HG03196 (cell line): ENCODE measurements around the gene SPEM2.

Experiments used
- ATAC-seq: cut with Tn5 transposase; IDR thresholded peaks from one replicate; pipeline ENCODE4 v1.9.1; 2021; ENCODE audit not compliant: unreplicated experiment

SPEM2 gene

DNA sequence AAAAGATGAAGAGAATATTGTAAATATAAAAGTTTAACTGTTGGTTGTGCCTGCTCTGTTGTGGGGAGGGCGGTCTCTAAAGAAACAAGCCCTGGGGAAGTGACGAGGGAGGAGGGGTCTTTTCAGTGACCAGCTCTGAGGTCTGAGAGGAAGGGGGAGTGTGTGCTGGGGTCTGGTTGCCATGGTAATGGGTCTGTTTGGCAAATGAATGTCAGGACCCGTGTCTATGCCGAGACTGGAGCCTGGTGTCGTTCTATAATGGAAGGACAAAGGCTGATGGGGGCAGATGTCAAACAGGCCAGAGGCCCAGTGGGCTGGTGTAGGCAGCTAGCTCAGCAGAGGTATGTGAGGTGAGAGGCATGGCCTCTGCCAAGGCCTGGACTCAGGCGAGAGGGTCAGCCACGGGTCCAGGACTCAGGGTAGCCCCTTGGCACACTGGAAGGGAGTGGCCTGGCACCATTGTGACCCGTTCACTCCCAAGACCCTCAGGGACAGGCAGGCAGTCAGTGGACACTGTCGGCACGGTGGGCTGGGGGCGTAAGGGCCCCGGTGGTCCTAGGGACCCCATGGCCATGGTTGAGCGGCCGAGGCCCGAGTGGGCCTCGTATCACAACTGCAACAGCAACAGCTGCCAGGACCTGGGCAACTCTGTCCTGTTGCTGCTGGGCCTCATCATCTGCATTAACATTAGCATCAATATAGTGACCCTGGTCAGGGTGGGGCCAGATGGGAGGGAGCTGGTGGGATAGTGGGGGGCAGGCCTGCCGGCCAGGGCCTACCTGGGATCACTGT lies 5.4 kb upstream of the SPEM2 start, which contains the start of gene SPEM1:
Gene SPEM1 (plus strand): TSS at position 506 of the 792 bp plus-strand sequence. CDS start 61 bp downstream, at position 567.
- no peak for ATAC-seq

DNA sequence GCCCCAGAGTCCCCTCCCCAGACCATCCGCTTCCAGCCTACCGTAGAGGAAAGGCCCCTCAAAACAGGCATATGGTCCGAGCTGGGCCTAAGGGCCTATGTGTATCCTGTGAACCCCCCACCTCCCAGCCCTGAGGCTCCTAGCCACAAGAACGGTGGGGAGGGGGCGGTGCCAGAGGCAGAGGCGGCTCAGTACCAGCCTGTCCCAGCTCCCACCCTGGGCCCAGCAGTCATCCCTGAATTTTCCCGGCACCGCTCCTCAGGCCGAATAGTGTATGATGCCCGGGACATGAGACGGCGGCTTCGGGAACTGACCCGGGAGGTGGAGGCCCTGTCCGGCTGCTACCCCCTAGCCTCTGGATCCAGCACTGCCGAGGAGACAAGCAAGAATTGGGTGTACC lies 4.2 kb upstream of the SPEM2 start:
- no peak for ATAC-seq

DNA sequence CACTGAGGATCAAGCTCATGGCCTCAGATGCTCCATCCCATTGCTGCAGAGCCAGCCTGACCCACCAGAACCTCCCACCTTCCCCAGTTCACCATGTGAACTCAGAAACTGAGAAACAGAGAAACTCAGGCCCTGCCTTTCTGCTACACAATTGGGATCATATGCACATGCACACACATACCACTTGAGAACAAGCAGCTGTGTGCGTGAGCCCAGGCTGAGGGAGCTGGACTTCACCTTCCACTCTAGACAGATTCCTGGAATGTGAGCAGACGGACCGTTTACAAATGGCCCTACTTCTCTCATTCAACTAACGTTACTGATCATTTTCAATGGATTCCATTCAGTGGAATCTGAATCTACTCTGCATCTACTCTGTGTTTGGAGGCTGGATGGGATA lies 1.7 kb upstream of the SPEM2 start:
- no peak for ATAC-seq

DNA sequence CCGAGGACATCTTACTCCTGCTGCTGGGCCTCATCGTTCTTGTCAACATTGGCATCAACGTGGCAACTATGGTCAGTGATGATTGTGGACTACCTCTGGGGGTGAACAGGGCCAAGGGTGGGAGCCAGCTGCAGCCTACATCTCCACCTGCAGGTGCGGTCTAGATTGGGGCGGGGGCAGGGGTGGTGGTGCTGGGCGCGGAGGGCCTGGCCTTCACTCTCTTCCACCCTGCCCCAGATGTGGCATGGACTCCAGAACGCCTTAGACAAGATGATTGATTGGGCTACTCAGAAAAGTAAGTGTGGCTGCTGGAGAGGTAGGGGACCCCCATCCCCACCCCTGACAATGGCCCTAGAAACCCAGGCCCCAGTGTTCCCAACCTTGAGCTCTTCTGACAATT lies 340 bp downstream of the SPEM2 start:
- ATAC-seq = no peak

DNA sequence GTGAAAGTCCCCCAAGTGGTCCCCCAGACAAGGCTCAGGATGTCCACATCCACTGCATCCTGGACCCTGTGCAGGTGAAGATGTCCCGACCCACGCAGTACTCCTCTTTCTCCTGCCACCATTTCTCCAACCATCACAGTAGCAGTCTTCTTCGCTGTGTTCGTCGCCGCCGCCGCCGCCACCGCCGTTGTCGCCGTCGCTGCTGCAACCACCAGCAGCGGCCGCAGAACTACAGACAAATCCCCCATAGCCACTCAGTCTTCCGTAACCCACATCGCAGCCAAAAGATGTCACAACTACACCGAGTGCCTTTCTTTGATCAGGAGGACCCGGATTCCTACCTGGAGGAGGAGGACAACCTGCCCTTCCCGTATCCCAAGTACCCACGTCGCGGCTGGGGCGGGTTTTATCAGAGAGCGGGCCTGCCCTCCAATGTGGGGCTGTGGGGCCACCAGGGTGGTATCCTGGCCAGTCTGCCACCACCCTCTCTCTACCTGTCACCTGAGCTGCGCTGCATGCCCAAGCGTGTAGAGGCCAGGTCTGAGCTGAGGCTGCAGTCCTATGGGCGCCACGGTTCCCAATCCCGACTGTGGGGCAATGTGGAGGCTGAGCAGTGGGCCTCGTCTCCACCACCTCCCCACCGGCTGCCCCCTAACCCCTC lies 917 bp downstream of the SPEM2 start:
- ATAC-seq = no peak

DNA sequence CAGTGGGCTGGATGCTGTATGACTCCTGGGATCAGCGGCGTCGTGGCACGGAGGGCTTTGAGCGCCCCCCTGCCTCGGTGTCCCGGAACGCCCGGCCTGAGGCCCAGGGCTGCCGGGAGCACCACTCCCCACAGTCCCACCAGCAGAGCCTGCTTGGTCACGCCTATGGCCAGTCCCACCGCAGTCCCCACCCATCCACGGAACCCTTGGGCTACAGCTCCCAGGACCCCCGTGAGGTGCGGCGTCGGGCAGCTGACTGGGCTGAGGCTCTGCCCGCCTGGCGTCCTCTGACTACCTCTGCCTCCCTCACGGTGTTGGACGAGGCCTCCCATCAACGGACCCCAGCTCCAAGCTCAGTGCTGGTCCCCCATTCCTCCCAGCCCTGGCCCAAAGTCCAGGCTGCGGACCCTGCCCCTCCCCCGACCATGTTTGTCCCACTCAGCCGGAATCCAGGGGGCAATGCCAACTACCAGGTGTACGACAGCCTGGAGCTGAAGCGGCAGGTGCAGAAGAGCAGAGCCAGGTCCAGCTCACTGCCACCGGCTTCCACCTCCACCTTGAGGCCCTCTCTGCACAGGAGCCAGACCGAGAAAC lies 1.6 kb downstream of the SPEM2 start:
- ATAC-seq = no peak

DNA sequence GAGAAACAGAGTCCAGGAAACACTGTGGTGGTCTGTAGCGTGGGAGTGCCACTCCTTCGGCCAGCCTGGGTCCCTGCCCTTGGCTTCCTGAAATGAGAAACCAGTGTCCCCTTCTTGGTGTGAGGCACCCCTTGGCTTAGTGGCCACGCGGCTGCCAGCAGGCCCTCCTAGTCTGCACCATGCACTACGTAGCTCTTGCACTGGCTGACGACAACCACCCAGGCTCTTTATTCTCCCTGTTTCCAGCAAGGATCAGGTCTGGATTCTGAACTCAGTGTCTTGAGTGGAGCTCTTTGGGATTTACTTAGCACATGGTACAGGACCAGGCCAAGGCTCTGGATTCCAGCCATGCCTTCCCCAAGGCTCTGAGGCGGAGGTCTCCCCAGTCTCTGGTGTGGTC lies 2.1 kb downstream of the SPEM2 start:
- ATAC-seq = no peak

DNA sequence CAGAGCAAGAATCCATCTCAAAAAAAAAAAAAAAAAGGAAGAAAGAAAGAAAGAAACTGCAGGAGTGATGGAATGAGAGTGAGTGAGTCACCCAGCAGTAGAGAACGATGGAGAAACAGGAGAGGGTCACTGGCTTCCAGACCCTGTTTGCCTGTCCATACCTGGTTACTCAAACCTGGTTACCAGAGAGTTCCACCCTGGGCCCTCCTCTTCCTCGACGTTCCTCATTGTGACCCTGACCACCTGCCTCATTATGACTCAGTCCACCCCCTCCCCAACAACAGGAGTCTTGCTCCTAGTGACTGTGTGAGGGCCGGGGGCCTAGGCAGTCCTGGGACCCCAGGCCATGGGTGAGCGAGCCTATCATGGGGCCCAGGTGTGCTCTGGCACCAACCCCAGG lies 3.1 kb downstream of the SPEM2 start, which contains the start of gene SPEM3:
Gene SPEM3 (plus strand): TSS at position 301 of the 400 bp plus-strand sequence. CDS start 46 bp downstream, at position 347.
- ATAC-seq = no peak

DNA sequence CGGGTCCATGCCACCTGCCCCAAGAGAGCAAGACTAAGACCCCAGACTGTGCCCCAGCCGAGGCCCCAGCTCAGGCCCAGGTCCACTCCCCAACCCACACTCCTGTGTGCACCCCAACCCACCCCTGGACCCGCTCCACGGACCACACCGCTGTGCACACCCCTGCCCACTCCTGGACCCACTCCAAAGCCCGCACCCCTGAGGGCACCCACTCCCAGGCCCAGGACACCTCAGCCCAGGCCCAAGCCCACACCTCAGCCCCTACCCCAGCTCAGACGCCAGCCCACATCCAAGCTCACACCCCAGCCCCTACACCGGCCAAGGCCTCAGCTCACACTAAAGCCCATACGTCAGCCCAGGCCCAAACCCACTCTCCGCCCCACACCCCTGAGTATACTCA lies 4.3 kb downstream of the SPEM2 start:
- no peak for ATAC-seq

DNA sequence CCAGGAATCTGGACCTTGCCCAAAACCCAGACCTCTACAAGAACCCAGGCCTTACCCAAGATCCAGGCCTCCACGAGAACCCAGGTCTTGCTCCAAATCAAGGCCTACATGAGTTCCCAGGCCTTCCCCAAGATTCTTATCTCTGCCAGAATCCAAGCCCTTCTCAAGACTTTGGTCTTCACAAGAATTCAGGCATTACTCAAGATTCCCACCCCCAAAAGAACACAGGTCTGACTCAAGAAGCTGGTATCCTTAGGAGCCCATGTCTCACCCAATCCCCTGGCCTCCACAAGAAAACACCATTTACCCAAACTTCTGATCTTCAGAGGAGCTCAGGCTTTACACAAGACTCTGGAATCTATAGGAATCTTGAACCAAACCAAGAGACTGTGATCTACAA lies 5.8 kb downstream of the SPEM2 start:
- no peak for ATAC-seq

DNA sequence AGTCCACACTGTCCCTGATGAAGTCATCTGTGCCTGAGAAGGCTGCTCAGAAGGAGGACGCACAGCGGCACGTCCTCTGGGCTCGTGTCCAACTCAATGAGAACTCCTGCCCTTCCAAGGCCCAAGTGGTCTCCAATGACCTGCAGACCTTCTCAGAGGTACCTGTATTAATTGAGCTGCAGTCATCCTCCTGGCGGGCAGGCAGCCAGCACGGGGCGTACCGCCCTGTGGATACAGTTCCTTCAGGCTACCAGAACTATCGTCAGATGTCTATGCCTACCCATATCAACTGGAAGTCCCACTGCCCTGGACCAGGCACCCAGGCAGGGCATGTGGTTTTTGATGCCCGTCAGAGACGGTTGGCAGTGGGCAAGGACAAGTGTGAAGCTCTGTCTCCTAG lies 6.9 kb downstream of the SPEM2 start:
- ATAC-seq = no peak

DNA sequence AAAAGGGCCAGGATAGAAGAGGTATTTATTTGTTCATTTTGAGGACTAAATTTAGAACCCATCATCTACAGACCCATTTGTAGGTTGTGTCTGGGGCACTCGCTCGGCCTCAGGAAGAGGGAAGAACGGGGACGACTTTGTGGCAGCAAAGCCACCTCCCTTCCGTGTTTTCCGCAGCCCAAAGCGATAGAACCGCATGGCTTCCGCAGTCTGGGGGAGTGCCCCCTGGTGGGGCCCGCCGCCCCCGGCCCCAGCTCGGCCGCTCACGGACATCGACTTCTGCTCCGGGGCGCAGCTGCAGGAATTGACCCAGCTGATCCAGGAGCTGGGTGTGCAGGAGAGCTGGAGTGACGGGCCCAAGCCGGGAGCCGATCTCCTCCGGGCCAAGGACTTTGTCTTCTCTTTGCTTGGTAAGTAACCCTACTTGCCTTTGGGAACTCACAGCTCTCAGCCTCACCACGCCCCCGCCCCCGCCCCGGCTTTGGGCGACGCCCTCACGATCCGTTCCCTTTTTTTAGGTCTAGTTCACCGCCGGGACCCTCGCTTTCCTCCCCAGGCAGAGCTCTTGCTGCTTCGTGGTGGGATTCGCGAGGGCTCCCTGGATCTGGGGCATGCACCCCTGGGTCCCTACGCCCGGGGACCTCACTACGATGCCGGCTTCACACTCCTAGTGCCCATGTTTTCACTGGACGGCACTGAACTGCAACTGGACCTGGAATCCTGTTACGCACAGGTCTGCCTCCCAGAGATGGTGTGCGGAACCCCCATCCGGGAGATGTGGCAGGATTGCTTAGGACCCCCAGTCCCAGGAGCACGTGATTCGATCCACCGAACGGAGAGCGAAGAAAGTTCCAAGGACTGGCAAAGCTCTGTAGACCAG lies 10.5 kb downstream of the SPEM2 start:
- ATAC-seq = peak; percentile 22

DNA sequence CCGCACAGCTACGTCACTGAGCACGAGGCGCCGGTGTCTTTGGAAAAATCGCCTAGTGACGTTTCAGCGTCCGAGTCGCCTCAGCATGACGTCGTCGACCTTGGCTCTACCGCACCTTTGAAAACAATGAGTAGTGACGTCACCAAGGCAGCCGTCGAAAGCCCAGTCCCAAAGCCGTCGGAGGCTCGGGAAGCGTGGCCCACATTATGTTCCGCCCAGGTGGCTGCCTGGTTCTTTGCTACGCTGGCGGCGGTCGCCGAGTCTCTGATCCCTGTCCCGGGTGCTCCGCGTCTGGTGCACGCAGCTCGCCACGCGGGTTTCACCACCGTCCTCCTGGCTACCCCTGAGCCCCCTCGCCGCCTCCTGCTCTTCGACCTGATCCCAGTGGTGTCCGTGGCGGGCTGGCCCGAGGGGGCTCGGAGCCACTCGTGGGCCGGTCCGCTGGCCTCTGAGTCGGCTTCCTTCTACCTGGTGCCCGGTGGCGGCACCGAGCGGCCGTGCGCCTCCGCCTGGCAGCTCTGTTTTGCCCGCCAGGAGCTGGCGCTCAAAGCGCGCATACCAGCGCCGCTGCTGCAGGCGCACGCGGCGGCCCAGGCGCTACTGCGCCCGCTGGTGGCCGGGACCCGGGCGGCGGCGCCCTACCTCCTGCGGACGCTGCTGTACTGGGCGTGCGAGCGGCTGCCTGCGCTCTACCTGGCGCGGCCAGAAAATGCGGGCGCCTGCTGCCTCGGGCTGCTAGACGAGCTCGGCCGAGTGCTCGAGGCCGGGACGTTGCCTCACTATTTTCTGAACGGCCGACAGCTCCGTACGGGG lies 11.3 kb downstream of the SPEM2 start:
- peak; percentile 30 for ATAC-seq

DNA sequence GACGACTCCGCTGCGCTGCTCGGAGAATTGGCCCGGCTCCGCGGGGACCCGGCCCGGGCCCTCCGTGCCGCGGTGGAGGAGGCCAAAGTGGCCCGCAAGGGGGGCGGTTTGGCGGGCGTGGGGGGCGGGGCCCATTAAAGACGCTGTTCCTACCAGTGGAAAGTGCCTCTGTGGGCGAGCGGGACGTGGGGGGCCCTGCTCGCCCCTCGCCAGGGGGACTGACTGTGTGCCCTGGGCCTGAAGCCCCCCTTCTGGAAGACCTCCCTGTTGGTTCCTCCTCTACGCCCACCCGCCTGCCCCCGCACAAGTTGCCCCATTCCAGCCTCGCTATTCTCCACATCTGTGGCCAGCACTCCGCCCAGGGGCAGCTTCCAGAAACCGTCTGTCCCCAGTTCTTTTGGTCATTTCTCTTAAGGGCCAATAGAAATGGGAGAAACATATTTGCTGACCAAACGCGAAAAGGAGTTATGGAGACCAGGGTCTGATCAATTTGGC lies 12.0 kb downstream of the SPEM2 start:
- ATAC-seq = no peak

DNA sequence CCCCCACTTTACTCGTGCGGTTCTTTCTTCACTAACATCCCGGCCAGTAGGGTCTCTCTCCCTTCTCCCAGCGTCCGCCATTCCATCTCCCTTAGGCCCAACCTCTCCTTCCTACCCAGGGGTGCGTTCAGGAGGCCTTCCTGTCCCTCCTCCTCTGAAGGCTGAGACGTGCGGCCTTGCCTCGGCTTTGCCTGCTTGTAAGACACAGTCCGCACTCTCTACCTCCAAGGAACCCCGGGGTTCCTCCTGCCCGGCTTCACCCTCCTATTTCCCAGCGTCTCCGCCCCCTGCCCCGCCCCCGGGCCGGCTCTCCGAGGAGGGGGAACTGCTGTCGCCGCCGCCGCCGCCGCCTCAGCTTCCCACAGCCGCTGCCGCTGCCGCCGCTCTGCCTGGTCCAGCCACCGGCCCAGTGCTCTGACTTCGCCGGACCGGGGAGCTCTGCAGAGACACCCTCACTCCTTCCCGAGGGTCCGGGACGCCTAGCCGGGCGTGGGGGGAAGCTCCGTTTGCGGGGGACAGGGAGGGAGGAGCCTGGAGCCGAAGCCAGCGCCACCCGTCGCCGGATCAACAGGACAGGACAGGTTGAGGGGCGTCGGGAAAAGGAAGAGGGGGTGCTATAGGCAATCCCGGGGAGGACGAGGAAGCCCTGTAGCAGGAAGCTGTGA lies 12.7 kb downstream of the SPEM2 start:
- no peak for ATAC-seq

DNA sequence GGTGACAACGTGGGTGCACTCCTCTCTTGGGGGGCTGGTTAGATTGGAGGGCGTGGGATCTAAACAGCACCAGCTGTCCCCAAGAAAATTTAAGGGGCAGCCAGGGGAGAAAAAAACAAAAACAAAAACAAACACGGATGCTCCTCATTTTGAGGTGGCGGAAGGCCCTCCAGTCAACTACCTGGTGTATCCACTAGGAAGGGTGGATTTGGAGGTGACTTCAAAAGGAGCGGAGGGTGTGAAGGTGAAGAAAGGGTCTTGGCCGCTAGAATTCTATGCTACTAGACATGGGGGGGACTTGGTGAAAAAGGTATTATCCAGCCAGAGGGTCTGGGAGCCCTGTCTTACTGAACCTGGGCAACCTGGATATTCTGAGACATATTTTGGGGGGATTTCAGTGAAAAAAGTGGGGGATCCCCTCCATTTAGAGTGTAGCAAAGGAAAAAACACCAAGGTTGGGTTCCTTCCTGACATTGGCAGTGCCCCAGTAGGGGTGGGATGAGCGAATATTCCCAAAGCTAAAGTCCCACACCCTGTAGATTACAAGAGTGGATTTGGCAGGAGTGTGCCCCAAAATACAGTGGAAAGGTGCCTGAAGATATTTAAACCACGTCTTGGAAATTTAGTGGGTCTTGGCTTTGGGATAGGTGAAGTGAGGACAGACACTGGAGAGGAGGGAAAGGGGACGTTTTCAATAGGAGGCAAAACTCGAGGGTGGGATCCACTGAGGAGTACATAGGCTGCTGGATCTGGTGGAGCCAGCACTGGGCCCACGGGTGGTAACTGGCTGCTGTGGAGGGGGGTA lies 13.4 kb downstream of the SPEM2 start:
- no peak for ATAC-seq

DNA sequence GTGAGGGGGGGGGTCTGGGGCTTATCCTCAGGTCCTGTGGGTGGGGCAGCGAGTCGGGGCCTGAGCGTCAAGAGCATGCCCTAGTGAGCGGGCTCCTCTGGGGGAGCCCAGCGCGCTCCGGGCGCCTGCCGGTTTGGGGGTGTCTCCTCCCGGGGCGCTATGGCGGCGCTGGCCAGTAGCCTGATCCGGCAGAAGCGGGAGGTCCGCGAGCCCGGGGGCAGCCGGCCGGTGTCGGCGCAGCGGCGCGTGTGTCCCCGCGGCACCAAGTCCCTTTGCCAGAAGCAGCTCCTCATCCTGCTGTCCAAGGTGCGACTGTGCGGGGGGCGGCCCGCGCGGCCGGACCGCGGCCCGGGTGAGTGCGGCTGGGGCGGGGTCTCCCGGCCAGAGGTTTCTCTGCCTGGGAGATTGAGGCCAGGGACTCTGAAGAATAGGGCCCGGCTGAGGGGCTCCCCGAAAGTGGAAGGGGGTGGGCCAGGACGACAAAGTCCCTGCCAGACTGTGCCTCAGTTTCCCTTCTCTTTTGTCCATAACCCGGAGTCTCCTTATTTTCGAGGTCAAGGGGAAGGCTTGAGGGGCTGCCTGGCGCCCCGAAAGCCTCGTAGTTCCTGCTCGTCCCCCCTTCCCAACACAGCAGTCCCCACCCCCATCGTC lies 14.2 kb downstream of the SPEM2 start, which contains the start of gene FGF11:
Gene FGF11 (plus strand): TSS at position 51 of the 651 bp plus-strand sequence. CDS start 109 bp downstream, at position 160.
- no peak for ATAC-seq
